Liver (tissue), 9 donors: Measurements from ENCODE around the gene NCAM1. TPM values are rescaled to one million over a fixed set of nuclear protein-coding genes. Genes with fewer than 3 reads are reported as not detected.
A peak's percentile ranks its signal among the peaks of the same experiment; 100 is the strongest.

Experiments
- DNase-seq: peaks from one replicate; pipeline ENCODE4 v3.0.0-alpha.2; 2017; ENCODE audit warnings: low spot score
- H3K27ac ChIP-seq, 2 donors: one replicate each; pipeline ENCODE4 v1.7.0; 2013; ENCODE audit warnings: inconsistent platforms in 2 of 2, low read length in 2 of 2, control low read depth in 1 of 2, low read depth in 1 of 2, mild to moderate bottlenecking in 1 of 2
- H3K27me3 ChIP-seq, 4 donors: one replicate each; pipeline versions ENCODE4 v1.6.1 to v1.7.0; 2013; ENCODE audit warnings: low read length in 3 of 4, inconsistent platforms in 1 of 4, mild to moderate bottlenecking in 1 of 4, moderate library complexity in 1 of 4; ENCODE audit not compliant: control insufficient read depth in 4 of 4, insufficient read depth in 4 of 4
- H3K36me3 ChIP-seq, 4 donors: one replicate each; pipeline versions ENCODE4 v1.6.1 to v1.7.0; 2013; ENCODE audit warnings: low read length in 3 of 4, mild to moderate bottlenecking in 3 of 4, low read depth in 1 of 4, moderate library complexity in 1 of 4; ENCODE audit not compliant: control insufficient read depth in 4 of 4, insufficient read depth in 3 of 4
- H3K4me1 ChIP-seq, 4 donors: one replicate each; pipeline versions ENCODE4 v1.6.1 to v1.7.0; 2013; ENCODE audit warnings: low read length in 3 of 4, mild to moderate bottlenecking in 3 of 4, moderate library complexity in 1 of 4; ENCODE audit not compliant: control insufficient read depth in 4 of 4, insufficient read depth in 4 of 4
- H3K4me3 ChIP-seq, 3 donors: one replicate each; pipeline versions ENCODE4 v1.6.1 to v1.7.0; 2013; ENCODE audit warnings: low read length in 3 of 3, control low read depth in 1 of 3, low read depth in 1 of 3, mild to moderate bottlenecking in 1 of 3
- H3K9ac ChIP-seq, 2 donors: one replicate each; pipeline ENCODE4 v1.7.0; 2013; ENCODE audit warnings: low read length in 2 of 2, mild to moderate bottlenecking in 2 of 2, moderate library complexity in 2 of 2, control low read depth in 1 of 2, low read depth in 1 of 2
- H3K9me3 ChIP-seq, 4 donors: one replicate each; pipeline versions ENCODE4 v1.6.1 to v1.7.0; 2013; ENCODE audit warnings: low read length in 3 of 4; ENCODE audit not compliant: control insufficient read depth in 4 of 4
- CTCF ChIP-seq: fragments of 150-350 bp; IDR thresholded peaks from 2 replicates; pipeline ENCODE4 v1.5.1; 2017; ENCODE audit warnings: improper control_type of control experiment, low read depth, low read length; ENCODE audit not compliant: missing input control
- EGR1 ChIP-seq, 2 donors: IDR thresholded peaks; 2 replicates each; pipeline ENCODE4 v1.6.1; 2016 to 2018; ENCODE audit warnings: antibody characterized with exemption in 2 of 2, low read depth in 2 of 2
- FOXA1 ChIP-seq: IDR thresholded peaks from 2 replicates; pipeline ENCODE4 v1.6.1; 2016; ENCODE audit warnings: antibody characterized with exemption
- FOXA2 ChIP-seq: IDR thresholded peaks from 2 replicates; pipeline ENCODE4 v1.6.1; 2016; ENCODE audit warnings: antibody characterized with exemption
- HNF4A ChIP-seq, 2 donors: conservative IDR thresholded peaks; 2 replicates each; pipeline ENCODE4 v1.6.1; 2016; ENCODE audit warnings: antibody characterized with exemption in 2 of 2, mild to moderate bottlenecking in 2 of 2
- MAX ChIP-seq: IDR thresholded peaks from 2 replicates; pipeline ENCODE4 v1.6.1; 2016; ENCODE audit warnings: antibody characterized with exemption
- NR2F2 ChIP-seq: IDR thresholded peaks from 2 replicates; pipeline ENCODE4 v1.6.1; 2016; ENCODE audit warnings: antibody characterized with exemption
- RAD21 ChIP-seq, 2 donors: IDR thresholded peaks; 2 replicates each; pipeline ENCODE4 v1.6.1; 2016; ENCODE audit warnings: antibody characterized with exemption in 2 of 2, mild to moderate bottlenecking in 2 of 2
- REST ChIP-seq: IDR thresholded peaks from 2 replicates; pipeline ENCODE4 v1.6.1; 2016; ENCODE audit warnings: antibody characterized with exemption, mild to moderate bottlenecking
- RXRA ChIP-seq, 2 donors: IDR thresholded peaks; 2 replicates each; pipeline ENCODE4 v1.6.1; 2017 to 2018; ENCODE audit warnings: antibody characterized with exemption in 2 of 2, mild to moderate bottlenecking in 1 of 2
- SP1 ChIP-seq: IDR thresholded peaks from 2 replicates; pipeline ENCODE4 v1.6.1; 2018; ENCODE audit warnings: antibody characterized with exemption, mild to moderate bottlenecking
- TAF1 ChIP-seq: conservative IDR thresholded peaks from 2 replicates; pipeline ENCODE4 v1.6.1; 2016; ENCODE audit warnings: antibody characterized with exemption, mild to moderate bottlenecking
- YY1 ChIP-seq: IDR thresholded peaks from 2 replicates; pipeline ENCODE4 v1.6.1; 2016; ENCODE audit warnings: antibody characterized with exemption, mild to moderate bottlenecking
- ZBTB33 ChIP-seq: IDR thresholded peaks from 2 replicates; pipeline ENCODE4 v1.6.1; 2016; ENCODE audit warnings: antibody characterized with exemption
- WGBS: extraction: QIAGEN DNeasy Blood & Tissue Kit; methylation state at CpG from one replicate; pipeline ENCODE4 v1.1.7; 2013; 5-methylcytosine and 5-hydroxymethylcytosine counted together
- polyA plus RNA-seq, 2 donors: library from polyadenylated mRNA; stranded (reverse) in 1 of 2; unstranded in 1 of 2; fragments of 200-250 nt in 1 of 2; fragments of >200 nt in 1 of 2; fragmentation: Nextera tagmentation in 1 of 2; extraction: Ambion mirVana in 1 of 2; gene quantifications; one replicate each; pipeline versions ENCODE4 v1.2.1 to v1.2.3, GENCODE V29; 2013 to 2015
- total RNA-seq, 2 donors: library from RNA; depleted of rRNA; stranded (reverse); fragments of >200 nt; gene quantifications; one replicate each; pipeline ENCODE4 v1.2.3, GENCODE V29; 2014
- donor health status: healthy.
- donor health status: healthy.
- donor health status: healthy.
- donor health status: healthy.
- donor health status: healthy.

The NCAM1 gene
- total and polyA plus RNA-seq, 4 donors: 0.65 to 2.1 (median 0.88) TPM

GRCh38 chr11:112962579-112963367, 1.6 kb downstream of the NCAM1 start:
- 2% methylated on average over 67 of the region's 67 CpGs for WGBS
- Histone ChIP-seq H3K27ac (no peak overlapping the region), H3K4me3 (peak overlapping the region in 2 of 3 donors; percentile 41 to 65), H3K9ac (no peak overlapping the region), H3K27me3 (peaks cover 0 to 16% (median 3%) of the 10 kb centered on the region in 4 donors), H3K4me1 (peaks cover 12 to 29% (median 16%) of the 10 kb centered on the region in 4 donors), H3K9me3 (no peaks in the 10 kb centered on the region), H3K36me3 (no peaks in the 10 kb centered on the region)
- TF ChIP-seq MAX: no peak
- no peak for TF ChIP-seq RAD21 (IDR thresholded peaks at IDR 0.05)
- TF ChIP-seq HNF4A (conservative IDR thresholded peaks at IDR 0.05): no peak
- no peak for TF ChIP-seq RXRA (IDR thresholded peaks at IDR 0.05)
- no peak for TF ChIP-seq FOXA1
- TF ChIP-seq NR2F2: no peak
- no peak for TF ChIP-seq FOXA2
- TF ChIP-seq TAF1: no peak
- no peak for TF ChIP-seq CTCF
- no peak for TF ChIP-seq YY1
- TF ChIP-seq ZBTB33: no peak
- DNase-seq: no peak

- no peak overlapping the region for H3K9ac ChIP-seq
- no peaks in the 10 kb centered on the region for H3K36me3 ChIP-seq
- WGBS: 9% methylated on average over 48 of the region's 48 CpGs
- no peaks in the 10 kb centered on the region for H3K9me3 ChIP-seq
- H3K27me3 ChIP-seq: peaks cover 0 to 16% (median 3%) of the 10 kb centered on the region in 4 donors
- TF ChIP-seq NR2F2: no peak
- TF ChIP-seq ZBTB33: no peak
- TF ChIP-seq MAX: no peak
- TF ChIP-seq RXRA (IDR thresholded peaks at IDR 0.05): no peak
- TF ChIP-seq FOXA1: no peak
- no peak for TF ChIP-seq SP1
- TF ChIP-seq EGR1 (IDR thresholded peaks at IDR 0.05; ENCODE audit: low read depth in 2 of 2): no peak
- TF ChIP-seq FOXA2: no peak
- no peak for TF ChIP-seq RAD21 (IDR thresholded peaks at IDR 0.05)
- no peak for TF ChIP-seq CTCF
- no peak for TF ChIP-seq REST
- no peak for DNase-seq
- H3K4me3 ChIP-seq: peak overlapping the region in 1 of 3 donors; percentile 65
- H3K4me1 ChIP-seq: peaks cover 12 to 29% (median 16%) of the 10 kb centered on the region in 4 donors
- no peak overlapping the region for H3K27ac ChIP-seq
These were observed 2.2 kb downstream of the NCAM1 start for GRCh38 chr11:112963368-112963955.
